Bone marrow (tissue), 2 donors: ENCODE data around the gene RNASE1.
"Not testable (repeated sequence)": the region's sequence is repeated elsewhere in the genome, so short reads cannot be mapped to it uniquely, and the experiment has no call there.

Experiments used
- DNase-seq, 2 donors: peaks; one replicate each; lab custom pipeline; 2025; lab: John Stamatoyannopoulos, UW

The RNASE1 gene

GRCh38 chr14:20772650-20773049, 30.0 kb downstream of the RNASE1 start:
- DNase-seq: no peak

DNA sequence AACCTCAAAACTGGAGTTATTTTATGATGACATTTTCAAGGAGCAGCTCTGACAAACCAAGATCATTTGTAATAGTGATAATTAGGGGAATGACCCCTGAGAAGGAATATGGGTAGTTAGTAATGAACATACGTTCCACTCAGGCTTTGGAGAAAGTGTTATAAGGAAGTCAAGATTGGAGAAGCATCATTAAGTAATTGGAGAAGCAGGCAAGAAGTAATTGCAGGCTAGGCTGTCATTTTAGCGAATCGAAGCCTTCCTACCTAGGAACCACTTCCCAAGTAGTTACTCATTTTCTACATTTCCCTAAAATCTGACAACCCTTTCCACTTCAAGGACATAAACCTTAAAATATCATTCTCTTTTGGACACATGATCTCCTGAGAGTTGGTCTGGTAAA, 33.2 kb downstream of the RNASE1 start:
- DNase-seq: no peak

- DNase-seq: no peak
These were observed 34.1 kb downstream of the RNASE1 start for GRCh38 chr14:20768593-20768892.

- DNase-seq: no peak
These were observed 41.7 kb downstream of the RNASE1 start for GRCh38 chr14:20760950-20761349.

DNA sequence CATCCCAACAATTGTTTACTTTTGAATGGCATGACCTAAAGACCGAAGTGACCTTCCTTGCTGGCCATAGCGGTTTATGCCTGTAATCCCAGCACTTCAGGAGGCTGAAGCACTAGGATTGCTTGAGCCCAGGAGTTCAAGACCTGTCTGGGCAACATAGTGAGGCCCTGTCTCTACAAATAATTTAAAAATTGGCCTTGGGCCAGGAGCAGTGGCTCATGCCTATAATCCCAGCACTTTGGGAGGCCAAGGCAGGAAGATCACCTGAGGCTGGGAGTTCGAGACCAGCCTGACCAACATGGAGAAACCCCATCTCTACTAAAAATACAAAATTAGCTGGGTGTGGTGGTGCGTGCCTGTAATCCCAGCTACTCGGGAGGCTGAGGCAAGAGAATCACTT, 43.2 kb downstream of the RNASE1 start:
- not testable (repeated sequence) for DNase-seq

DNA sequence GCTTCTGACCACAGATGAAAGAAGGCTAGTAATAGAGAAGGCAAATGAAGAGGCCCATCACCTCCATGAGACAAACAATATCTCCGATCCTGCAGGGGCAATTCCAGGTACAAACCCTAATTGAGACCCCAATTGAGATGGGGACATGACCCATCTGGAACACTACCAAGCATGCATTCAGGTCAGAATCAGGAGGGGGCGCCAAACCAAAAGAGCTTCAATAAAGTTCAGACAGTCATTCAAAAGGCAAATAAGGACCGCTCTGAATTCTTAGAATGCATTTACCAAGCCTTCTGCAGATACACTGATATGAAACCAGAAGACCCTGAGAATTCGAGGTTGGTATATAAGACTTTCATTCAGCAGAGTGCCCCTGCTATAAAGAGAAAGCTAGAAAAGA, 44.7 kb downstream of the RNASE1 start:
- DNase-seq: peak in 1 of 2 donors; percentile 6

GRCh38 chr14:20755037-20755436, 47.6 kb downstream of the RNASE1 start:
- DNase-seq: no peak

- DNase-seq: no peak
These were observed 48.3 kb downstream of the RNASE1 start for GRCh38 chr14:20754308-20754707.

DNA sequence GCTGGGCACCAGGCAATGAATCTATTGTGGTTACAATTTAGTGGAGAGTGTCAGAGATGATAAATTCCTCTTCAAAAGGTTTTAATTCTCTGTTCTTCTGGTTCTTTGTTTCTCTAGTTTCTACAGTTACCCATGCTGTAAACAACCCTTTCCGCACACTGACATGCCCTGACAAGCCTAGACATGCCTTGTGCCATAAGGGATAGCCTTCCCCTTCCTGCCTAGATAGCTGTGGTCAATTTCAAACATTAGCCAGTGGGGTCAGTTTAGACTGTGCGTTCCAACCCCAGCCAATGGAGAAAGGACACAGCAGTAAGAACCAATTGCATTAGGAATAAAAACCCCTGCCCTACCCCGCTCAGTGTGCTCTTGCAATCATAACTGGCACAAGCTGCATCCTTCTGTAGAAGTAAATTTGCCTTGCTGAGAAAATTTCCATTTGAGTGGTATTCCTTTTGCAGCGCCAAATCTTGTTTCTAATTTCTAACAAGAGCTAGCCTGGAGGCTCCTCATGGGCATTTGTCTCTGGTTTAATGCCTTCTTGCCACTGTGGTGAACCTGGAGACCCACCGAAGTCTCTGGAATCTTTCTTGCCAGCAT, 50.6 kb downstream of the RNASE1 start:
- no peak for DNase-seq
